G401 (cell line): ENCODE data around the gene ETV6. TPM values are rescaled to one million over a fixed set of nuclear protein-coding genes. Genes with fewer than 3 reads are reported as not detected.
"Not testable (repeated sequence)": the region's sequence is repeated elsewhere in the genome, so short reads cannot be mapped to it uniquely, and the experiment has no call there.

ENCODE experiments used
- DNase-seq: peaks from one replicate; pipeline ENCODE4 v3.0.0-alpha.2; 2015; ENCODE audit warnings: low spot score
- in situ Hi-C: cut with HindIII; loops from 2 replicates; pipeline ENCODE4 v1.10.0; 2016; ENCODE audit warnings: low sequenced_read_pairs, mixed read lengths
- total RNA-seq: library from RNA; depleted of rRNA; stranded (reverse); fragments of >200 nt; shearing (Covaris generic); gene quantifications from 2 replicates; pipeline ENCODE4 v1.2.3, GENCODE V29; 2014

The ETV6 gene
- total RNA-seq, 1 experiment from 2014 or later = 1.3 TPM

- in situ Hi-C loops = no loop called here
- no peak for DNase-seq
These were observed 13.7 kb downstream of the ETV6 start for GRCh38 chr12:11663130-11663529.

- in situ Hi-C loops = no loop called here
These were observed 14.6 kb downstream of the ETV6 start for GRCh38 chr12:11664101-11664500.

GRCh38 chr12:11666131-11667050 lies 16.9 kb downstream of the ETV6 start:
- in situ Hi-C loops = no loop called here

More at GRCh38 chr12:11664101-11664500, 14.6 kb downstream of the ETV6 start:
- DNase-seq = no peak

DNA sequence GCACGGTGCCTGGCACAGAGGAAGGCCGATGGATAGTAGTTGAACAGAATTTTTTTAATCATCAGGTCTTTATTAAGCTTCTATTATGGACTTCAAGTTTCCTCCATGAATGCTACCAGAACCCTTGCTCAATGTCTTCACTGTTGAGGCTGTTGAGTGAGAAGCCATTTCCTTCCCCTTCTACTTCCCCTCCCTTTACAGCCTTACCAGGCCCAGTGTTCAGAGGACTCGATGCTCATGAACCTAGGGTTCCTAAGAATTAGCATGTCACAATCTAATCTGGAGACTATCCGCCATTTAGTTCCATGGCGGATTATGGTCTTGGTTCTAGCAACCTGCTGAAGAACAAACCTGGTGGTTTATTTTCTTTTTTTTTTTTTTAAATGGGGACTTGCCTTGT lies 17.7 kb downstream of the ETV6 start:
- no peak for DNase-seq
- in situ Hi-C loops = no loop called here

More at GRCh38 chr12:11666131-11667050, 16.9 kb downstream of the ETV6 start:
- DNase-seq = no peak

GRCh38 chr12:11668611-11669010 lies 19.1 kb downstream of the ETV6 start:
- no peak for DNase-seq
- in situ Hi-C loops = no loop called here

- in situ Hi-C loops = no loop called here
These were observed 19.9 kb downstream of the ETV6 start for GRCh38 chr12:11669348-11669747.

GRCh38 chr12:11672256-11673191 lies 23.1 kb downstream of the ETV6 start:
- in situ Hi-C loops = no loop called here

More at GRCh38 chr12:11669348-11669747, 19.9 kb downstream of the ETV6 start:
- DNase-seq = no peak

DNA sequence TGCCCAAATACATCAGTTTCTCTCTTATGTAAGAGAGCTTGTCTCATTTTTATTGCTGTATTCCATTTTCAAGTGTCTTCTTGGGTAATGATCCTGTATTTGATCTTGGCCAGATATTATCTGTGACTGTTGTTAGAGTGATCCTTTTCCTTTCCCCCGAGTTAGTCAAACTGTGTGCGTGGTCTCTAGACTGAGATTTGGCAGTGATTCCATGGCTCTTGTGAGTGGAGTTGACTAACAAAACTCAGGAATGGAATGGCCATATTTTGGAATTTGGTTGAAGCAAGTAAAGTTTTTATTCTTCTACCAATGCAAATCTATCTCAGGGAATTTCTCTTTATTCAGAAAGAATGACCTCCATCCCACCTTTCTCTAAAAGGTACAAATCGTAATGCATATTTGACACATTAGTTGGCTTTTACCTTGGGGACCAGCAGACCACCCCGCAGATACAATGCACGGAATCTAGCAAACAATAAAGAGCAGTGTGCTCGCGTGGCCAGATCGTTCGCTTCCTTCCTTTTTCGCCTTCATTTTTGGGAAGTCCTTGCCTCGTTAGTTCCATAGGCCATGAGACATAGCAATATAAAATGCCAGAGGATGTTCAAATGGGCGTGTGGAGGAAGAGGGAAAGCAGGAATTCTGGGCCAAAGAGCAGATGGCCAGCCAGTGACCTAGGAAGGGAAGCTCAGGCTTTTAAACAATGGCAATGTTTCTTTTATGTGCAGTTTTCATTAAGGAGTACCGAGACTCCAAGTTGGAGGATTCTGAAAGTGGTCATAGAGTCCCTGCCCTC lies 24.4 kb downstream of the ETV6 start:
- in situ Hi-C loops = no loop called here
- DNase-seq = no peak

More at GRCh38 chr12:11672256-11673191, 23.1 kb downstream of the ETV6 start:
- DNase-seq = no peak

DNA sequence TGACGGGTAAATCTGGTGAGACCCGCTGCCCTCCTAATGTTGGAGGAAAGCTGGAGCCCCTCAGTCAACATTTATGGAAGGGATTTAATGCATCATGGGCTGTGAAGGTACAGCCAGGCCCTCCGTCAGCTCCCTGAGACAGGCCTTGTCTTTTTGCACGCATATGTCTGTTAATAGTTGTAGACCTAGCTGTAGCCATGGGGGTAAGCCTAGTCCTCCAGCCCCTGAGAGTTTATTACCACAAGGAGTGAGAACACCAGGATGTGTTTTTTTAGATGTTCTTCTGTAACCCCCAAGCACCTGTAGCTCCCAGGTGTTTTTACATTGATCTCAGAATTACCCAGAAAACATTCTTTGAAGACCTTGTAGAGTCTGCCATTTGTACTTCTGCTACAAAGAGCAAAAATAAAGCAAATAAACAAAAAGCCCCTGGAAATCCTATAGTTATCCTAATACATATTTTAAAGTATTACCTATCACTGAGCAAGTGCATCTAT lies 25.5 kb downstream of the ETV6 start:
- in situ Hi-C loops = no loop called here
- no peak for DNase-seq

GRCh38 chr12:11676052-11676451 lies 26.6 kb downstream of the ETV6 start:
- in situ Hi-C loops = no loop called here

DNA sequence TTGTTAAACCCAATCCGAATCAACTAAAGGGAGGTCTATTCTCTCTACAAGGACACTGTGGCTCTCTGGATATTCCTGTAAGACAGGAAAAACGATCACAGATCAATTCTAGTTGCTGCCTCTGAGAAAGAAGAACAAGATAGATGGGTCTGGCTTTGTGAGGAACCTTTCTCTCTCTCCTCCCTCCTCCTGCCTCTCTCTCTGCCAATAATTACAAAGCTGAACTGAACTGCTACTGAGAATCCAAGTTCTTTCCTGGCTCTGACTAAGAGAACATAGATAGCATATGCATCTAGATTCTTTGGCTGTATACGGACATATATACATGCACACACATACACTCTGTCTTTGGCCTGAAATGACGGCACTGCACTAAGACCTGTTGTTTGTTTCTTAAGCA lies 27.6 kb downstream of the ETV6 start:
- in situ Hi-C loops = no loop called here
- no peak for DNase-seq

More at GRCh38 chr12:11676052-11676451, 26.6 kb downstream of the ETV6 start:
- no peak for DNase-seq

- in situ Hi-C loops = no loop called here
- no peak for DNase-seq
These were observed 28.3 kb downstream of the ETV6 start for GRCh38 chr12:11677752-11678151.

DNA sequence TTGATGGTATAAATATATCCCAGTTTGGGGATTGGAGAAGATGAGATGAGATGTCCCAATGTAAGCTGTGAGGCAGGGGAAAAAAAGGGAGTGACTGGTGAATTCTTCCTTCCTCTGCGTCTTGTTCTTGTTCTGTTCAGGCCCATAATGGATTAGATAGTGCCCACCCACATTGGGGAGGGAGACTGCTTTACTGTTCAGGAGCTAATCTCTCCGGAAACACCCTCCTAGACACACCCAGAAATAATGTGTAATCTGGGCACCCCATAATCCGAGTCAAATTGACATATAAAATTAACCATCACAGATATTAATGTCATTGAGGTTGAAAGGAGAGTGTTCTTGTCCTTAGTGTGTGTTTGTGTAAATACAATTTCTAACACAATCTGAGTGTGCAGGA lies 29.3 kb downstream of the ETV6 start:
- in situ Hi-C loops = no loop called here
- no peak for DNase-seq

- in situ Hi-C loops = no loop called here
- DNase-seq = no peak
These were observed 31.7 kb downstream of the ETV6 start for GRCh38 chr12:11681207-11681606.

DNA sequence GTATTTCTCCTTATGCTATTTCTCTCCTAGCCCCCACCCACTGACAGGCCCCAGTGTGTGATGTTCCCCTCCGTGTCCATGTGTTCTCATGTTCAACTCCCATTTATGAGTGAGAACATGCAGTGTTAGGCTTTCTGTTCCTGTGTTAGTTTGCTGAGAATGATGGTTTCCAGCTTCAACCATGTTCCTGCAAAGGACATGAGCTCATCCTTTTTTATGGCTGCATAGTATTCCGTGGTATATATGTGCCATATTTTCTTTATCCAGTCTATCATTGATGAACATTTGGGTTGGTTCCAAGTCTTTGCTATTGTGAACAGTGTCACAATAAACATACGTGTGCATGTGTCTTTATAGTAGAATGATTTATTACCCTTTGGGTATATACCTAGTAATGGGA lies 32.2 kb downstream of the ETV6 start:
- DNase-seq, in situ Hi-C loops: not testable (repeated sequence)

- DNase-seq = no peak
- in situ Hi-C loops = no loop called here
These were observed 34.9 kb downstream of the ETV6 start for GRCh38 chr12:11684393-11684792.

GRCh38 chr12:11684811-11685210 lies 35.3 kb downstream of the ETV6 start:
- no peak for DNase-seq
- in situ Hi-C loops = no loop called here

DNA sequence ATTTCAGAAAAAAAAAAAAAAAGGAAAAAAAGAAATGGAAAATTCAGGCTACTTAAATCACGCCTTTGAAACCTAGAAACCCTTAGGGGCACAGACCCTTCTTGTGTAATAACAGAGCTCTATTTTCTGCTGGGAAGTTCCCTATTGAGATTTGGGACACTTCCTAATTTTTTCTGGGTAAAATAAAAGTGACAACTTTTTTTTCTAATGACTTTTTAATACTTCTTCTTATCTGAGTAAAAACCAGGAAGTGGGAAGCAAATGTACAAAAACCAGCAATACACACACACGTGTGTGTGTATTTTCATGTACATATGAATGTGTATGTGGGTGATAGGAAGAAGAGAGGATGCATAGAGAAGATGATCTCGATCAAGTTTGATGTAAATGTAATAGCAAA lies 35.8 kb downstream of the ETV6 start:
- in situ Hi-C loops = no loop called here
- DNase-seq = no peak

DNA sequence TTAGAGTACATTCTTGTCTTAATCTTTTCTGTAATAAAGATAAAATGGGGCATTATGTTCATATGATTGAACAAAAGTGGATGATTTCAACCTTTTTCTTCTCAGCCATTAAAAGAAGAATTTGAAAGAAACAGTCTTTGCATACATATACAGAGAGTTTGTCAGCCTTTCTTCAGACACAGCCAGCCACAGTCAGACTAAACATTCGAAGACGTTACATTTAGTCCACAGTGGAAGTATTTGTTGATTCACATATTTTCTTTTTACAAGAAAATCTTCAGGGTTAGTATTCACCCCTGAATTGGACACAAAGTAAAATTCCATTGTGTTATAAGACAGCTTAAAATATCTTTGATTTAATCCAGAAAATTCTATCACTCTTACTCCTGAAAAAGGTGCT lies 36.2 kb downstream of the ETV6 start:
- in situ Hi-C loops = no loop called here
- no peak for DNase-seq
